Activated naive CD4-positive, alpha-beta T cell treated with Interleukin-2 at 50 U/mL for 16 hours (primary cell): ENCODE results near the gene PSME4.

Source experiments
- DNase-seq: peaks from one replicate; pipeline ENCODE4 v3.0.0-alpha.2; 2020

Gene PSME4, protein sequence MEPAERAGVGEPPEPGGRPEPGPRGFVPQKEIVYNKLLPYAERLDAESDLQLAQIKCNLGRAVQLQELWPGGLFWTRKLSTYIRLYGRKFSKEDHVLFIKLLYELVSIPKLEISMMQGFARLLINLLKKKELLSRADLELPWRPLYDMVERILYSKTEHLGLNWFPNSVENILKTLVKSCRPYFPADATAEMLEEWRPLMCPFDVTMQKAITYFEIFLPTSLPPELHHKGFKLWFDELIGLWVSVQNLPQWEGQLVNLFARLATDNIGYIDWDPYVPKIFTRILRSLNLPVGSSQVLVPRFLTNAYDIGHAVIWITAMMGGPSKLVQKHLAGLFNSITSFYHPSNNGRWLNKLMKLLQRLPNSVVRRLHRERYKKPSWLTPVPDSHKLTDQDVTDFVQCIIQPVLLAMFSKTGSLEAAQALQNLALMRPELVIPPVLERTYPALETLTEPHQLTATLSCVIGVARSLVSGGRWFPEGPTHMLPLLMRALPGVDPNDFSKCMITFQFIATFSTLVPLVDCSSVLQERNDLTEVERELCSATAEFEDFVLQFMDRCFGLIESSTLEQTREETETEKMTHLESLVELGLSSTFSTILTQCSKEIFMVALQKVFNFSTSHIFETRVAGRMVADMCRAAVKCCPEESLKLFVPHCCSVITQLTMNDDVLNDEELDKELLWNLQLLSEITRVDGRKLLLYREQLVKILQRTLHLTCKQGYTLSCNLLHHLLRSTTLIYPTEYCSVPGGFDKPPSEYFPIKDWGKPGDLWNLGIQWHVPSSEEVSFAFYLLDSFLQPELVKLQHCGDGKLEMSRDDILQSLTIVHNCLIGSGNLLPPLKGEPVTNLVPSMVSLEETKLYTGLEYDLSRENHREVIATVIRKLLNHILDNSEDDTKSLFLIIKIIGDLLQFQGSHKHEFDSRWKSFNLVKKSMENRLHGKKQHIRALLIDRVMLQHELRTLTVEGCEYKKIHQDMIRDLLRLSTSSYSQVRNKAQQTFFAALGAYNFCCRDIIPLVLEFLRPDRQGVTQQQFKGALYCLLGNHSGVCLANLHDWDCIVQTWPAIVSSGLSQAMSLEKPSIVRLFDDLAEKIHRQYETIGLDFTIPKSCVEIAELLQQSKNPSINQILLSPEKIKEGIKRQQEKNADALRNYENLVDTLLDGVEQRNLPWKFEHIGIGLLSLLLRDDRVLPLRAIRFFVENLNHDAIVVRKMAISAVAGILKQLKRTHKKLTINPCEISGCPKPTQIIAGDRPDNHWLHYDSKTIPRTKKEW (N-terminal part only)

DNA sequence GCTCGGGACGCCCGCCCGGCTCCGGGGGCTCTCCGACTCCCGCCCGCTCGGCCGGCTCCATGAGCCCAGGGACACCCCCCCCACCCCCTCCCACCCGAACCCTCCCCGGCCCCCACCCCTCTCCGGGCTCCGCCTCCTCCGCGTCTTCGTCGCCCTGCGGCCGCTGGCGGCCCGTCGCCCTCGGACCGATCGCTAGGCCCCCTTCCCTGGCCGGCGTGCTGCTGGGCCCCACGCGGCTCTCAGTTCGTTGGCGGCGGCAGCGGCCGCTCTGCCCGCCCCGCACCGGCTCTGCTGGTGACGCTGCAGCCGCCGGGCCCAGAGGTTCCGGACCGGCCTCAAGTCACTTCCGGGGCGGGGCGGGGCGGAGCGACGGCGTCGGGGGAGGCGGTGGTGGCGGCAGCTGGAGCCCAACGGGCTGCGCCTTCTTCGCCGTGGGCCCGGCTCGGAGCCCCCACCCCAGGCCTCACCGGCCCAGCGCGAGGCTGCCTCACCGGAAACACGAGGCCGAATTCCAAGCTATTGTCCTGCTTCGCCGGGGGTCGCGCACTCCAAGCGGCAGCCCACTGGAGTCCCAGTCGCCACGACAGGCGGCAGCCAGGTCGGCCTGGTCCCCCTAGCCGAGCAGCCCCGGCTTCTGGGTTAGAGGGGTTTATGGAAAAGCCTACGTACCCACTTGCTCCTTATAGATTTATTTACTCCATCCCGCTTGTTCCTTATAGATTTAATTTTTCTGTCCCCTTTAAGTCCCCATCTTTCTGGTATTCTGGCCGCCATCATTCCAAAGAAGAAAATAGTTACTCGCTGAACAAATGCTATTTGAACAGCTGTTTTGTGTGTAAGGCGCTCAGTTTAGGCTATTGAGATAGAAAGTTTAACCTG is at the start of gene PSME4:
PSME4 (minus strand) TSS at position 270 of the 879 bp plus-strand sequence; CDS start at position 61, 209 bp downstream.
- DNase-seq: peak; percentile 96

DNA sequence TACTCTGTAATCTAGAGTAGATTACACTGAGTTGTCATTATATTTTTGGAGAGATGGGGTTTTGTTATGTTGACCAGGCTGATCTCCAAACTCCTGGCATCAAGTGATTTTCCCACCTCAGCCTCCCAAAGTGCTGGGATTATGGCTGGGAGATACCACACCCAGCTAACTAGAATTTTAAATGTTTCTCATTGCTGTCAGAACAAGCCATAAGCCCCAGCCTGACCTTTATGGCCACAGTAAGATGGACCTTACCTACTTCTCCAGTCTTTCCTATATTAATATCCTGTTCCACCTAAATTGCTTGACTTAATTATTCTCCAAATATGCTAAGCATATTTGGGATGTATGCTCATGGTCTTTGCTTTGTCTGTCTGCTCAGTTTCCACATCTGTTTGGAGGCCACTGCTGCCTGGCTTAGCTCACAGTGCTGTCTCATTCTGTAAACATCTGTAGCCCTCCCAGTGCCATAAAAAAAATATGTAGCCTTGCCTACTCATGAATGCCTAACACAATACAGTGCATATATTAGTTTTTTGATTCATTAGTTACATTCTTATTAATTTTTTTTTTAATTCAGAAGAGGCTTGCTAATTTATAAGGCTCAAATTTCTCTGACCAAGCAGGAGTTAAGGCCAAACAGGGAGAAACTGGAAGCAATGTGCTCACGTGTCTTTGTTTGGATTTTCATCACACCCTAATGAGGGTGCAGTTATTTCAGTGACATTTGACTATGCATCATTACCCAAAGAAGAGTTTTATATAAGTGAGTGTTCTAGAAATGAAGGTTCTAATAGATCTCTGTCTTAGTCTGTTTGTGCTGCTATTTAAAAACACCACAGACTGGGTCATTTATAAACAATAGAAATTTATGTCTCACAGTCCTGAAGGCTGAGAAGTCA is 45.3 kb upstream of the PSME4 start:
- no peak for DNase-seq

DNA sequence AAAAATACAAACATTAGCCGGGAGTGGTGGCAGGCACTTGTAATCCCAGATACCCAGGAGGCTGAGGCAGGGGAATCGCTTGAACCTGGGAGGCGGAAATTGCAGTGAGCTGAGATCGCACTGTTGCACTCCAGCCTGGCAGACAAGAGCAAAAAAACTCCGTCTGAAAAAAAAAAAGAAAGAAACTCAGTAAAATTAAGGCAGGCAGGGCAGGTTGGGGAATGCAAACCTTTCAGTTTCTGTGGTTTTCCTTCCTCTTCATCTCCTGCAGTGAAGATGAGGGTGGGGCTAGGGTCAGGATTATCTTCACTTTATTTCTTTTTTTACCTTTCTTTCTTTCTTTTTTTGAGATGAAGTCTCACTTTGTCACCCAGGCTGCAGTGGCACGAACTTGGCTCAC is 43.2 kb upstream of the PSME4 start:
- DNase-seq: no peak

DNA sequence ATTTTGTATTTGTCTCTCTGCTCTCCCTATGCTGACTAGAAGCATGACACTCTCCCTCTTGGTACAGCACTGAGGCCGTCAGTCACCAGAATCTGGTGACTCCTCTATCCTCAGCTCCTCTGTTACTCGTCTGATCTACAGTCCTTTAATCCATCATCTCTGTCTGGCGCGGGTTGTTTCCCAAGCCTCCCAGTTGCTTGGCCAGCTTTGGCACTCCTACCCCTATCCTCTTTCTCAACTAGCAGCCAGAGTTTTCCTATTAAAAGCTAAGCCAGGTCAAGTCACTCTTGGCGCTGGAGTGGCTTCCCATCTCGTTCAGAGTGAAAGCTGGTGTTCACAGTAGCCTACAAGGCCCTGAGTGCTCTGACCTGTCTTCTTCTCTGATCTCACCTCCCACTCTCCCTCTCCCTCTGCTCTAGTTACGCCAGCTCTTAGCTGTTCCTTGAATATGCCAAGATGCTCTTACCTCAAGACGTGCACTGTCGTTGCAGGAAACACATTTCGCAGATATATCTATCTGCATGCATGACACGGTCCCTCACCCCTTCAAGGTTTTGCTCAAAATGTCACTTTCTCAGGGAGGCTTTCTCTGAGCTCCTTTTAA is 41.8 kb upstream of the PSME4 start:
- no peak for DNase-seq

DNA sequence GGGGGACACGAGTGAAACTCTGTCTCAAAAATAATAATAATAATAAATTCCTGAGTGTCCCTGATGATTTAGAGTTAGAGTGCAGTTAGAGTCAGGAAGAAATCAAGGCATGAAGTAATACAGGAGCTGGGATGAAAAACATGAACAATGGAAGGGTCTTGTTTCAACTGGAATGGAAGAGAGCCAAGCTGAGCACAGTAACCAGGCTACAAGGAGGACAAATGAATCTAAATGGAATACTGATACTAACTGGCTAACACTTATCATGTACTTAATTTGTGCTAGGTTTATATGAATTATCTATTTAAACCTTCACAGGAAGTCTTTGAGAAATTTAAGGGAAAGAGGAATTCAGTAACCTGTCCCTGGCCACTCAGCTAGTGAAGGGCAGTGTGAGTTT is 38.8 kb upstream of the PSME4 start:
- DNase-seq: no peak

DNA sequence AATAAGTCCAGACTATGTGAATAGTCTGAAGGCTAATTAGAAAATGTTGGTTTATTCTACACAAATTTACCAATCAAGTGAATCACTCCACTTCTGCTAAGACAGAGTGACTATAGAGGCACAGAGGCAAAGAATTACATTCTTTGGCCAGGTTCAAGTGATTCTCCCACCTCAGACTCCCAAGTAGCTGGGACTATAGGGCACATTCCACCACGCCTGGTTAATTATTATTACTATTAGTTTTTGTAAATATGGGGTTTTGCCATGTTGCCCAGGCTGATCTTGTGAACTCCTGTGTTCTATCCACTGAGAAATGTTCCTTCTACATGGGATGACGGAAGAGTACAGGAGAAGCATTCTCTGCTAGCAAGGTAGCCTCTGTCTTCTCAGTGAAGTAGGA is 37.6 kb upstream of the PSME4 start:
- no peak for DNase-seq

DNA sequence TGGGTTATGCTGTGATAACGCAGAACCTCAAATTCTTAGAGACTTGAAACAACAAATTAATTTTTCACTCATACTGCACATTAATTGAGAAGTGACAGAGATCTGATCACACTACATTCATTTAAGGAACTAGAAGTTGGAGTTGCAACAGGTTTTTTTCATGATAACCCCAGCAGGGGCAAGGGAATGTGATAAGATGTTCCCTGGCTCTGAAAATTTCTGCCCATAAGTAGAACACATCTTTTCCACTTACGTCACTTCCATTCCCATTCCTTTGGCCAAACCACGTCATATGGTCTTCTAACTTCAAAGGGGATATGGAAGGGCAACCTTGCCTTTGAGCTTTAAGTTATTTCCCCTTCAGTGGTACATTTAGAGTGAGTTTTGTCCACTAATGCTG is 29.7 kb upstream of the PSME4 start:
- DNase-seq: no peak

DNA sequence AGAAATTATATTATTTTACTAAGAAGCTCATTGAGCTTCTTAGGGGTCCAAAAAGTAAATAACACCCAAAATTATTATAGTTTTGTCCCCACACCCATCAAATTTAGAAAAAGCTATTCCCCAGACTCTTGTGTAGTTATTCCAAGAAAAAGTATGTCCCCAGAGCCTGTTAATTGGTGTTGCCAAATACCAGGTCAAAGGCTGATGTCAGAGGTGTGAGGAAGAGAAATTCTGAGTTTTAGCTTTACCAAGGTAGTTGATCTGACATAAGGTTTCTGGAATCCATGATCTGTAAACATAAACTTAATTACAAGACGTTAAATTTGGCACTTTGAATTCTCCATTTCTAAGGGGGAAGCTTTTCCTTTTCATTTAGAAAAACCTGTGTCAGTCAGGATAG is 29.3 kb upstream of the PSME4 start:
- no peak for DNase-seq

DNA sequence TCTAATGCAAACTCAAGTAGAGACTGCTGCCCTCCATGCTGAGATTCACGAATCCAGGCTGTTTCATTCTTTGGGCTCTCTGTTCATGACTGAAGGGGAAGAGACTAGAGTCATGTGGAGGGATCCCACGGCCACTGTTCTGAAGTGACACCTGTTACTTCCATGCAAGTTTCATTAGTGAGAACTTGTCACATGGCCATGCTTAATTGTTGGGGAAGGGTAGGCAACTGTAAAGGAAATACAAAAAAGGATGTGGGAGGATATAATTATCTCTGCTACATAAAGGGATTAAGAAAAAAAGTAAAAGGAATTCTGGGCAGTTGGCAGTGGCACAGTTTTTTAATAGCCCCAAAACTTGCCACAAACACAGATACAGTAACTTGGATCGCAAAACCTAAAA is 28.0 kb upstream of the PSME4 start:
- DNase-seq: no peak

DNA sequence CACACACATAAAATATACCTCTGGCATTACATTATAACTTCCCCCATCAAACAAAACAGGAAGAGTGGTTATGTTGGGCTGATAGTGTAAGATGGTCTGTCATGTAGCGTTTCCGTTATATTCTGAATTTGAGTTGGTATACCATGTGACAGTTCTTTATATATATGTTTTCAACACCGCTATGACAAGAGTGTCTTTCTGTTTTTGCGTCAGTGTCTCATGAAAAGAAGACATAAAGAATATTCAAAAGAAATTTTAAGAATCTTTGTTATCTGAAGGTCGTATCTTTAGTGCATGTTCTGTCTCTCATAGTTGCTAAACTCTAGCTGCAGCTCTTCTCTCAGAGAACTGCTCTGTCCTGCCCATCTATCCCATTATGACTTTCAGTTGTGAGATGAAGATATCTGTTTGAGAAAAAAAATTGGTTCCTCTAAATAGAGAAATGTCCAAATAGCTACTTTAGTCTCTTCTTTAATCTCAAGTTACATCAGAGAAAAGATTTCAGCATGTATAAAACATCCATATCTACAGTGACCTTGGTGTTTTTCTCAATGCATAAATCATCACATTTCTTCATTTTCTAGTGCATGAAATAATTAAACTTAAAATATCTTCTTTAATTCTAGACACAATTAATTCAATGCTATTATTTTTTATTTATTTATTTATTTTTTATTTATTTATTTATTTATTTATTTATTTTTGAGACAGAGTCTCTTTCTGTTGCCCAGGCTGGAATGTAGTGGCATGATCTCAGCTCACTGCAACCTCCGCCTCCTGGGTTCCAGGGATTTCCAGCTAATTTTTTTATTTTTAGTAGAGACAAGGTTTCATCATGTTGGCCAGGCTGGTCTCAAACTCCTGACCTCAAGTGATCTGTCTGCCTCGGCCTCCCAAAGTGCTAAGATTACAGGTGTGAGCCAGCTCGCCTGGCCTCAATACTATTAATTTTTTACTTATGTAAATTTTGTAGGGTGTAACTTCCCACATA is 24.3 kb upstream of the PSME4 start:
- DNase-seq: no peak

DNA sequence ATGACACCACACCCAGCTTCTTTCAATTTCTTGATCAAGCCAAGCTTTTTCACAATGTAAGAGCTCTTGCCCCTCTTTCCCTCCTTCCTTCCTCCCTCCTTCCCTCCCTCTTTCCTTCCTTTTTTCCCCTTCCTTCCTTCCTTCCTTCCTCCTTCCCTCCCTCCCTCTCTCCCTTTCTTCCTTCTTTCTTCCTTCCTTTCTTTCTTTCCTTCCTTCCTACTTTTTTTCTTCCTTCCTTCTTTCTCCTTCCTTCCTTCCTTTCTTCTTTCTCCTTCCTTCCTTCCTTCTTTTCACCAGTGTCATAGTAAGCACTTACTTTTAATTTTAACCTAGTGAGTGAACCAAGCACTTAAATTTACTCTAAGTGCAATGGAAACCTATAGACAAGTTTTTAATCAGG is 21.2 kb upstream of the PSME4 start:
- no peak for DNase-seq

DNA sequence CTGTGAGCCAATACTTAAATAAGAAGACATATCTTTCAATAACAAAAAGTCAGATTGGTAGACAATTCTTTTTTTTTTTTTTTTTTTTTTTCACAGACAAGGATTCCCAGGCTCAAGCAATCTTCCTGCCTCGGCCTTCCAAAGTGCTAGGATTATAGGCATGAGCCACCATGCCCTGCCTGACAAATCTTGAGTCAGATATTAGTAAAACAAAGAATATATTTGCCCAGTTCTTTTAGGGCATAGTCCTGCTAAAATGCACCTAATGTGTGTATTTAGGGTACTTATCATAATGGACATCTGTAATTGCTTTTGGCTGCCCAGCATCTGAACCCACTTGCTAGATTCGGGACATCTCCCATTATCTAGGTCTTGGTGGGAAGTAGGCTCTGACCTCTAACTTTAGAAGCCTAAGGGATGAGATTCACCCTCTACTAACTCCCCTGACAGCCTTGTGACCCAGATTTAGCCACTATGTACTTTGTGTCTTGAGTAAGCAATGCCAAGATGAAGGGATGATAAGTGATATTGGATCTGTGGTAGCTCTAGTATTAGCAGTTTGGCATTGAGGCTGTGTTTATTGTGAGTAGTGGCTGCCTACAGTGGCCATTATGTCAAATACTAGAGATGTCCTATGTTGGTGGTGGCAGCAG is 18.5 kb upstream of the PSME4 start:
- no peak for DNase-seq

DNA sequence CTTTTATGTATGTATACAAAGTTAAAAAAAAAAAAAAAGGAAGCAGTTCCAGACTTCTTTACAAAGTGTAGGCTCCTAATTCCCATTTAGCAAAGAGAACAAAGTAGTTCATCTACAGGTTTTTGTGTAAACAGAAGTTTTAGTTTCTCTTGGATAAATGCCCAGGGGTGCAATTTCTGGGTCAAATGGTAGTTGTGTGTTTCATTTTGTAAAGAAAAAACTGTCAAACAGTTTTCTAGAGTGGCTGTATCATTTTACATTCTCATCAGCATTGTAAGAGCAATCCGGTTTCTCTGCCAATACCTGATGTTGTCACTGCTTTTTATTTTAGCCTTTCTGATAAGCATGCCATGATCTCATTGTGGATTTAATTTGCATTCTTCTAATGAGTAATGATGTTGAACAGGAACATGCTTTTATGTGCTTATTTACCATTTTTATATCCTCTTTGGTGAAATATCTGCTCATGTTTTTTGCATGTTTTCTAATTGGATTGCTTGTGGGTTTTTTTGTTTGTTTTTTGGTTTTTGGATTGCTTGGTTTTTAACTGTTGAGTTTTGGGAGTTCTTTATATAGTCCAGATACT is 16.6 kb upstream of the PSME4 start:
- DNase-seq: no peak

DNA sequence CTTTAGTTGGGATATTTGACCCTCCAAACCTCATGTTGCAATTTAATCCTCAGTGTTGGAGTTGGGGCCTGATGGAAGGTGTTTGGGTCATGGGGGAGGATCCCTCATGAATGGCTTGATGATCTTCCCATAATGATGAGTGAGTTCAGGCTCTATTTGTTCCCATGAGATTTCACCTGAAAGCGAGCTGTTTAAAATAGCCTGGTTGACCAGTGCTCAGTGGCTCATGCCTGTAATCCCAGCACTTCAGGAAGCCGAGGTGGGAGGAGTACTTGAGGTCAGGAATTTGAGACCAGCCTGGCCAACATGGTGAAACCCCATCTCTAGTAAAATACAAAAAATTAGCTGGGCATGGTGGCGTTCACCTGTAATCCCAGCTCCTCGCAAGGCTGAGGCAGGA is 14.9 kb upstream of the PSME4 start:
- no peak for DNase-seq

DNA sequence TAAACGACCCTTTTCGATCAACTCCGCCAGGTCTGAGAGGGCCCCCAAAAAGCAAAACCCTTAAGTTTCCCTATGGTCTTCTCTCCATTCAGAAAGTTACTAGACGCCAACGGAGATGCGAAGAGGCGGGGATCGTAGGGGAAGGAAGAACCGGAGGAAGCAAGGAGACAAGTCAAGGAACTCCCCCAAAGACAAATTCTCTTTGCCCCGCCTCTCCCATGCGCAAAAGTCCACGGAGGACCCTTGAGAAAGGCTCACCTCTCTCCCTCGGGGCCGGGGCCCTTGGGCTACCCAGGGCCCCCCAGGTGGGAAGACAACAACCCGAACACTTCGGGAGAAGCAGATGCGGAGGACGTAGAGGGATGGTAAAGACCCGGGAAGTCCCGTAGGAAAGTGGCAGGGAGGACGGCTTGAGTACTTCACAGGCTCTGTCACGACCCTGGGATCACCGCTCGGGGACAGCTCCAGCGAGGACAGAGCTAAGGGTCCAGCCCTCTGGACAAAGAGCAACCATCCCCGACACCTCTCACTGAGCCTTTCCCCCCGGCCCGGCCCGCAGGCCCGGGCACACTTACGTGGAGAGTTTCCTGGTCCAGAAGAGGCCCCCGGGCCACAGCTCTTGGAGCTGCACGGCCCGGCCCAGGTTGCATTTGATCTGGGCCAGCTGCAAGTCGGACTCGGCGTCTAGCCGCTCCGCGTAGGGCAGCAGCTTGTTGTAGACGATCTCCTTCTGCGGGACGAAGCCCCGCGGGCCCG is 647 bp downstream of the PSME4 start:
- DNase-seq: peak; percentile 24

DNA sequence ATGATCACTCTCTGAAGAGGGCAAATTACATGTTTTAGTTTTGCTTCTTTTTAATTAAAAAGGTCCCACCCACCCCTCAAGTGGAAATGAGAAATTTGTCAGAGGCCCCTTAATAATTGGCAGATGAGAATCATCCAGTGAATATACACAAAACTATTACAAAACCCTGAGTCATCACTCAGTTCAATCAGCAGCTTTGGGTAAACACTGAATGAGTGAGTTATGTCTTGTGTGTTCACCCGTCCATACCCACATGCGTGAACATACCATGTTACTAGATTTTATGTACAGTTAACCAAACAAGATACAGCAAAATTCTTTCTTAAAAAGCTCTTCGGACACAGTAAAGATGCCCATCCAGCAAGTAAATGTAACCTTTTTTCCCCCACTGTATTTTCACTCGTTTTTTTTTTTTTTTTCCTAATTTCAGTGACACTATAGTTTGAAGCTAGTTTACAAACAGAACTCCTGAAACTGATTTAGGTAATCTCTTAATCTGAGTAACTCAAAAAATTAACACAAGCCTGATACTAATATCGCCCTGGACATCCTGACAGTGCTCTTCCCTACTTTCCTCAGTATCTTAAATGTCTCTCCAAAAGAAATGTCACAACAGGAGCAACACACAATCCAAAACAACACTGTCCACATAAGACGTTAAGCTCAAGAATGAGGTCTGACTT is 1.4 kb downstream of the PSME4 start:
- DNase-seq: no peak
